ENCODE data around the gene SIPA1L3. TPM values are rescaled to one million over a fixed set of nuclear protein-coding genes. Genes with fewer than 3 reads are reported as not detected.

SIPA1L3 gene
- total and polyA plus RNA-seq, 2 donors from 2014 or later: 5.8 to 61.7 TPM

GRCh38 chr19:38175422-38175821 lies 268.4 kb downstream of the SIPA1L3 start:
- DNase-seq (no peak), FAIRE-seq (no peak)
- H3K27ac ChIP-seq (ENCODE audit: low read depth in 2 of 2, low read length in 2 of 2): no peak overlapping the region
- no peaks in the 10 kb centered on the region for H3K4me1 ChIP-seq (ENCODE audit: control insufficient read depth in 2 of 3, insufficient read depth in 2 of 3, low read depth in 1 of 3, low read length in 3 of 3)
- peaks cover 0 to 2% (median 0%) of the 10 kb centered on the region in 3 donors for H3K36me3 ChIP-seq (ENCODE audit: control insufficient read depth in 2 of 3, insufficient read depth in 3 of 3, low read length in 3 of 3)
- no peak for TF ChIP-seq CTCF (IDR thresholded peaks at IDR 0.05; ENCODE audit: borderline replicate concordance, extremely low read depth, insufficient read depth)
- H3K27me3 ChIP-seq (ENCODE audit: control insufficient read depth, insufficient read depth, low read length): no peaks in the 10 kb centered on the region
- no peak overlapping the region for H3K9ac ChIP-seq (ENCODE audit: low read length in 3 of 3)
- H3K4me3 ChIP-seq (ENCODE audit: low read length in 3 of 3): no peak overlapping the region
- peaks cover 3 to 4% (median 3%) of the 10 kb centered on the region in 3 donors for H3K9me3 ChIP-seq (ENCODE audit: control insufficient read depth in 2 of 3, insufficient read depth in 1 of 3, low read length in 3 of 3)
- intact Hi-C loops (cut with DNase I): no loop called here

GRCh38 chr19:38180071-38180470 lies 273.1 kb downstream of the SIPA1L3 start:
- peaks cover 3 to 4% (median 3%) of the 10 kb centered on the region in 3 donors for H3K9me3 ChIP-seq (ENCODE audit: control insufficient read depth in 2 of 3, insufficient read depth in 1 of 3, low read length in 3 of 3)
- no peak overlapping the region for H3K27ac ChIP-seq (ENCODE audit: low read depth in 2 of 2, low read length in 2 of 2)
- intact Hi-C loops (cut with DNase I): no loop called here
- no peaks in the 10 kb centered on the region for H3K27me3 ChIP-seq (ENCODE audit: control insufficient read depth, insufficient read depth, low read length)
- no peak overlapping the region for H3K4me3 ChIP-seq (ENCODE audit: low read length in 3 of 3)
- no peak for FAIRE-seq
- no peaks in the 10 kb centered on the region for H3K4me1 ChIP-seq (ENCODE audit: control insufficient read depth in 2 of 3, insufficient read depth in 2 of 3, low read depth in 1 of 3, low read length in 3 of 3)
- peaks cover 2 to 10% (median 7%) of the 10 kb centered on the region in 3 donors for H3K36me3 ChIP-seq (ENCODE audit: control insufficient read depth in 2 of 3, insufficient read depth in 3 of 3, low read length in 3 of 3)
- no peak for TF ChIP-seq CTCF (IDR thresholded peaks at IDR 0.05; ENCODE audit: borderline replicate concordance, extremely low read depth, insufficient read depth)
- DNase-seq: no peak
- no peak overlapping the region for H3K9ac ChIP-seq (ENCODE audit: low read length in 3 of 3)

GRCh38 chr19:38182536-38183210 lies 275.7 kb downstream of the SIPA1L3 start:
- DNase-seq: no peak
- Histone ChIP-seq H3K4me3 (ENCODE audit: low read length in 3 of 3) (no peak overlapping the region), H3K9me3 (ENCODE audit: control insufficient read depth in 2 of 3, insufficient read depth in 1 of 3, low read length in 3 of 3) (peaks cover 3 to 4% (median 3%) of the 10 kb centered on the region in 3 donors), H3K36me3 (ENCODE audit: control insufficient read depth in 2 of 3, insufficient read depth in 3 of 3, low read length in 3 of 3) (peaks cover 2 to 11% (median 7%) of the 10 kb centered on the region in 3 donors), H3K9ac (ENCODE audit: low read length in 3 of 3) (no peak overlapping the region), H3K4me1 (ENCODE audit: control insufficient read depth in 2 of 3, insufficient read depth in 2 of 3, low read depth in 1 of 3, low read length in 3 of 3) (no peaks in the 10 kb centered on the region), H3K27ac (ENCODE audit: low read depth in 2 of 2, low read length in 2 of 2) (no peak overlapping the region), H3K27me3 (ENCODE audit: control insufficient read depth, insufficient read depth, low read length) (no peaks in the 10 kb centered on the region)
- intact Hi-C loops (cut with DNase I): no loop called here
- no peak for TF ChIP-seq CTCF (IDR thresholded peaks at IDR 0.05; ENCODE audit: borderline replicate concordance, extremely low read depth, insufficient read depth)
- FAIRE-seq: no peak
